Liver (tissue), 9 donors: ENCODE data around the gene CGB3. TPM values are rescaled to one million over a fixed set of nuclear protein-coding genes. Genes with fewer than 3 reads are reported as not detected.

Experiments
- DNase-seq: peaks from one replicate; pipeline ENCODE4 v3.0.0-alpha.2; 2017; ENCODE audit warnings: low spot score
- H3K27ac ChIP-seq, 2 donors: one replicate each; pipeline ENCODE4 v1.7.0; 2013; ENCODE audit warnings: inconsistent platforms in 2 of 2, low read length in 2 of 2, control low read depth in 1 of 2, low read depth in 1 of 2, mild to moderate bottlenecking in 1 of 2
- H3K27me3 ChIP-seq, 4 donors: one replicate each; pipeline versions ENCODE4 v1.6.1 to v1.7.0; 2013; ENCODE audit warnings: low read length in 3 of 4, inconsistent platforms in 1 of 4, mild to moderate bottlenecking in 1 of 4, moderate library complexity in 1 of 4; ENCODE audit not compliant: control insufficient read depth in 4 of 4, insufficient read depth in 4 of 4
- H3K36me3 ChIP-seq, 4 donors: one replicate each; pipeline versions ENCODE4 v1.6.1 to v1.7.0; 2013; ENCODE audit warnings: low read length in 3 of 4, mild to moderate bottlenecking in 3 of 4, low read depth in 1 of 4, moderate library complexity in 1 of 4; ENCODE audit not compliant: control insufficient read depth in 4 of 4, insufficient read depth in 3 of 4
- H3K4me1 ChIP-seq, 4 donors: one replicate each; pipeline versions ENCODE4 v1.6.1 to v1.7.0; 2013; ENCODE audit warnings: low read length in 3 of 4, mild to moderate bottlenecking in 3 of 4, moderate library complexity in 1 of 4; ENCODE audit not compliant: control insufficient read depth in 4 of 4, insufficient read depth in 4 of 4
- H3K4me3 ChIP-seq, 3 donors: one replicate each; pipeline versions ENCODE4 v1.6.1 to v1.7.0; 2013; ENCODE audit warnings: low read length in 3 of 3, control low read depth in 1 of 3, low read depth in 1 of 3, mild to moderate bottlenecking in 1 of 3
- H3K9ac ChIP-seq, 2 donors: one replicate each; pipeline ENCODE4 v1.7.0; 2013; ENCODE audit warnings: low read length in 2 of 2, mild to moderate bottlenecking in 2 of 2, moderate library complexity in 2 of 2, control low read depth in 1 of 2, low read depth in 1 of 2
- H3K9me3 ChIP-seq, 4 donors: one replicate each; pipeline versions ENCODE4 v1.6.1 to v1.7.0; 2013; ENCODE audit warnings: low read length in 3 of 4; ENCODE audit not compliant: control insufficient read depth in 4 of 4
- ATF3 ChIP-seq: IDR thresholded peaks from 2 replicates; pipeline ENCODE4 v1.6.1; 2016; ENCODE audit warnings: antibody characterized with exemption
- CTCF ChIP-seq: fragments of 150-350 bp; IDR thresholded peaks from 2 replicates; pipeline ENCODE4 v1.5.1; 2017; ENCODE audit warnings: improper control_type of control experiment, low read depth, low read length; ENCODE audit not compliant: missing input control
- EGR1 ChIP-seq, 2 donors: IDR thresholded peaks; 2 replicates each; pipeline ENCODE4 v1.6.1; 2016 to 2018; ENCODE audit warnings: antibody characterized with exemption in 2 of 2, low read depth in 2 of 2
- FOXA1 ChIP-seq: IDR thresholded peaks from 2 replicates; pipeline ENCODE4 v1.6.1; 2016; ENCODE audit warnings: antibody characterized with exemption
- FOXA2 ChIP-seq: IDR thresholded peaks from 2 replicates; pipeline ENCODE4 v1.6.1; 2016; ENCODE audit warnings: antibody characterized with exemption
- GABPA ChIP-seq, 2 donors: IDR thresholded peaks in 1 of 2; conservative IDR thresholded peaks in 1 of 2; 2 replicates each; pipeline ENCODE4 v1.6.1; 2016; ENCODE audit warnings: antibody characterized with exemption in 2 of 2, mild to moderate bottlenecking in 1 of 2, moderate library complexity in 1 of 2
- HNF4G ChIP-seq: IDR thresholded peaks from 2 replicates; pipeline ENCODE4 v1.6.1; 2016; ENCODE audit warnings: antibody characterized with exemption
- JUND ChIP-seq, 2 donors: IDR thresholded peaks; 2 replicates each; pipeline ENCODE4 v1.6.1; 2016; ENCODE audit warnings: antibody characterized with exemption in 2 of 2
- MAX ChIP-seq: IDR thresholded peaks from 2 replicates; pipeline ENCODE4 v1.6.1; 2016; ENCODE audit warnings: antibody characterized with exemption
- NR2F2 ChIP-seq: IDR thresholded peaks from 2 replicates; pipeline ENCODE4 v1.6.1; 2016; ENCODE audit warnings: antibody characterized with exemption
- RAD21 ChIP-seq, 2 donors: IDR thresholded peaks; 2 replicates each; pipeline ENCODE4 v1.6.1; 2016; ENCODE audit warnings: antibody characterized with exemption in 2 of 2, mild to moderate bottlenecking in 2 of 2
- SP1 ChIP-seq: IDR thresholded peaks from 2 replicates; pipeline ENCODE4 v1.6.1; 2018; ENCODE audit warnings: antibody characterized with exemption, mild to moderate bottlenecking
- TAF1 ChIP-seq: conservative IDR thresholded peaks from 2 replicates; pipeline ENCODE4 v1.6.1; 2016; ENCODE audit warnings: antibody characterized with exemption, mild to moderate bottlenecking
- YY1 ChIP-seq: IDR thresholded peaks from 2 replicates; pipeline ENCODE4 v1.6.1; 2016; ENCODE audit warnings: antibody characterized with exemption, mild to moderate bottlenecking
- ZBTB33 ChIP-seq: IDR thresholded peaks from 2 replicates; pipeline ENCODE4 v1.6.1; 2016; ENCODE audit warnings: antibody characterized with exemption
- WGBS: extraction: QIAGEN DNeasy Blood & Tissue Kit; methylation state at CpG from one replicate; pipeline ENCODE4 v1.1.7; 2013; 5-methylcytosine and 5-hydroxymethylcytosine counted together
- polyA plus RNA-seq, 2 donors: library from polyadenylated mRNA; stranded (reverse) in 1 of 2; unstranded in 1 of 2; fragments of 200-250 nt in 1 of 2; fragments of >200 nt in 1 of 2; fragmentation: Nextera tagmentation in 1 of 2; extraction: Ambion mirVana in 1 of 2; gene quantifications; one replicate each; pipeline versions ENCODE4 v1.2.1 to v1.2.3, GENCODE V29; 2013 to 2015
- total RNA-seq, 2 donors: library from RNA; depleted of rRNA; stranded (reverse); fragments of >200 nt; gene quantifications; one replicate each; pipeline ENCODE4 v1.2.3, GENCODE V29; 2014
- donor health status: healthy.
- donor health status: healthy.
- donor health status: healthy.
- donor health status: healthy.
- donor health status: healthy.

Gene CGB3
- total and polyA plus RNA-seq, 4 donors, result not detected

- Histone ChIP-seq H3K27ac (no peak overlapping the region), H3K4me3 (no peak overlapping the region), H3K27me3 (no peaks in the 10 kb centered on the region), H3K4me1 (no peaks in the 10 kb centered on the region), H3K9ac (no peak overlapping the region), H3K9me3 (no peaks in the 10 kb centered on the region), H3K36me3 (peaks cover 6 to 59% (median 18%) of the 10 kb centered on the region in 4 donors)
- WGBS, result 91% methylated on average over 17 of the region's 17 CpGs
- DNase-seq, result no peak
- no peak for TF ChIP-seq TAF1
- no peak for TF ChIP-seq NR2F2
- no peak for TF ChIP-seq FOXA1
- TF ChIP-seq GABPA (IDR thresholded peaks at IDR 0.05 in 1 of 2, conservative IDR thresholded peaks at IDR 0.05 in 1 of 2), result no peak
- TF ChIP-seq EGR1 (IDR thresholded peaks at IDR 0.05; ENCODE audit: low read depth in 2 of 2), result no peak
- no peak for TF ChIP-seq MAX
Measured at GRCh38 chr19:49011194-49011593, 12.9 kb downstream of the CGB3 start.

GRCh38 chr19:49010453-49010852, 13.7 kb downstream of the CGB3 start:
- Histone ChIP-seq H3K27ac (no peak overlapping the region), H3K36me3 (peaks cover 6 to 62% (median 19%) of the 10 kb centered on the region in 4 donors), H3K4me1 (no peaks in the 10 kb centered on the region), H3K9me3 (no peaks in the 10 kb centered on the region), H3K9ac (no peak overlapping the region), H3K27me3 (no peaks in the 10 kb centered on the region), H3K4me3 (no peak overlapping the region)
- no peak for TF ChIP-seq FOXA2
- TF ChIP-seq FOXA1, result no peak
- no peak for TF ChIP-seq TAF1
- TF ChIP-seq MAX, result no peak
- TF ChIP-seq NR2F2, result no peak
- TF ChIP-seq EGR1 (IDR thresholded peaks at IDR 0.05; ENCODE audit: low read depth in 2 of 2), result no peak
- no peak for TF ChIP-seq ZBTB33
- no peak for TF ChIP-seq HNF4G
- no peak for TF ChIP-seq YY1
- TF ChIP-seq SP1, result no peak
- no peak for TF ChIP-seq JUND (IDR thresholded peaks at IDR 0.05)
- TF ChIP-seq RAD21 (IDR thresholded peaks at IDR 0.05), result no peak
- no peak for TF ChIP-seq GABPA (IDR thresholded peaks at IDR 0.05 in 1 of 2, conservative IDR thresholded peaks at IDR 0.05 in 1 of 2)
- TF ChIP-seq ATF3, result no peak
- no peak for DNase-seq
- 92% methylated on average over 18 of the region's 18 CpGs for WGBS

- Histone ChIP-seq H3K27me3 (no peaks in the 10 kb centered on the region), H3K4me1 (no peaks in the 10 kb centered on the region), H3K27ac (no peak overlapping the region), H3K9ac (no peak overlapping the region), H3K9me3 (no peaks in the 10 kb centered on the region), H3K4me3 (no peak overlapping the region), H3K36me3 (peaks cover 10 to 60% (median 23%) of the 10 kb centered on the region in 4 donors)
- 96% methylated on average over 18 of the region's 18 CpGs for WGBS
- no peak for DNase-seq
- no peak for TF ChIP-seq FOXA1
- no peak for TF ChIP-seq CTCF
Measured at GRCh38 chr19:49009828-49010227, 14.3 kb downstream of the CGB3 start.
